Measurements from ENCODE around the gene HAUS6.
"Not testable (repeated sequence)": the region's sequence is repeated elsewhere in the genome, so short reads cannot be mapped to it uniquely, and the experiment has no call there.

HAUS6 gene

DNA sequence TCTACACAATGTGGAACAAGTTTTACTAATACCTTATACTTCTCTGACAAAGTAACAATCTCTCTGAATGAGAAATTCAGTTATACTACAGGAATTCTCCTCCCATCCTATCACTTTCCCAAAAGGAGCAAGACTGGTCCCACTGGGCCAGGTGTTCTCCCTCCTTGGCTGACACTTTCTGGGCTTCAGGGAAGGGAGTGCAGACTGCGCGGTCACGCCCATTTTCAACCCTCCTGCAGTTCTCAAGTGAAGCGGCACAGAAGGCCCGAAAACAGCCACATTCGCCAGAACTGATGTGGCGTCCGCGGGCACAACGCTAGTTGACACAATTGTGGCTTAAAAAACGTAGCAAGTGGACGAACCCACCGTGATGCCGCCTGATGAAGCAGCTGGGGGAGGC lies 70.3 kb downstream of the HAUS6 start:
- DNase-seq = no peak

DNA sequence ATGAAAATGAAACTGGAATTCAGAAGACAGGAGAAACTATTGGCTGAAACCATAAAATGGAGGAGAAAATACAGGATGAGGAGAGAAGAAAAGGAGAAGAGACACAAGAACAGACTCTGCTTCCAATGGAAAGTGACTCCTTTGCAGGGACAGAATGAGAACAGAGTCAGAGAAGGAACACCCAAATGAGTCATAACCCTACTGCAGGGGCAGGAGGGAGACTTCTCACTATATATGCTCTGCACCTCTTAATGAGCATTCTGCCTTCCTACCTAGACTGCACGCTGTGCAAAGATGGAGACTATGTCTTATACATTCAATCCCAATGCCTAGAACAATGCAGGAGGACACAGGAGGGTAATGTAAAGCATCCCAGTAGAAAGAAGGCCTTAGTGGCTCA lies 71.8 kb downstream of the HAUS6 start:
- no peak for DNase-seq

DNA sequence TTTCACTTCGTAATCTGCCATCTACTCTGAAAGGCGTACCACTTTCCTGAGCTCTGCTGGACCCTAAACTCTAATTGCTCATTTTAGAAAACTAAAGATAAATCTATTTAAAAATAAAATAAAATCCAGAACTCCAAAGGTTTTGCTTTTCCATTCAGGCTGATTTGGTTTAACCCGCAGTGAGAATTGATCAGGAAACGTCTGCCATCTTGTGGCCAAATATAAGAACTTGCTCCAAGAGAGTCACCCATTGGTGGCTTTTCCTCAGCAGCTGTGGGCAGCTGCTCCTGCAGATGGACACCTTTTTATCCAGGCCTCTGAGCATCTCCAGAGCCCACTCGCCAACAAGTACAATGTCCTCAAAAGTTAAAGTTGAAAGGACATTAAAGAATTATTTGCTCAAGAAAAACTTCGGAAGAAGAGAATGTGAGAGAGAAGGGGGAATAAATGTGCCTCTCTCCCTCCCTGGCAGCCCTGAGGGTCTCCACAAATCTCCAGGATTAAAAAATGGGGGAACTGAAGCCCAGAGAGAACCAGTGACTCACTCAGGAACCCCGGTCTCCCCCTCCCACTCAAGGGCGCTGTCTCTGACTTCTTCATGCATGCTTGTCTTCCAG lies 73.8 kb downstream of the HAUS6 start:
- DNase-seq = peak in 1 of 2 donors; percentile 38

DNA sequence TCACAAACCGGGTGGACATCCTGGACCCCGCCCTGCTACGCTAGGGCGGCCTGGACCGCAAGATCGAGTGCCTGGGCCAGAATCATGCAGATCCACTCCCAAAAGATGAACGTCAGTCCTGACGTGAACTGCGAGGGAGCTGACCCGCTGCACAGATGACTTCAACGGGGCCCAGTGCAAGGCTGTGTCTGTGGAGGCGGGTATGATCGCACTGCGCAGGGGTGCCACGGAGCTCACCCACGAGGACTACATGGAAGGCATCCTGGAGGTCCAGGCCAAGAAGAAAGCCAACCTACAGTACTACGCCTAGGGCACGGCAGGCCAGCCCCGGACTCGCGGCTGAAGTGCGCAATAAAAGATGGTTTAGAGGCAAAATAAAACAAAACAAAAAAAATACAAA lies 74.9 kb downstream of the HAUS6 start:
- DNase-seq = no peak

DNA sequence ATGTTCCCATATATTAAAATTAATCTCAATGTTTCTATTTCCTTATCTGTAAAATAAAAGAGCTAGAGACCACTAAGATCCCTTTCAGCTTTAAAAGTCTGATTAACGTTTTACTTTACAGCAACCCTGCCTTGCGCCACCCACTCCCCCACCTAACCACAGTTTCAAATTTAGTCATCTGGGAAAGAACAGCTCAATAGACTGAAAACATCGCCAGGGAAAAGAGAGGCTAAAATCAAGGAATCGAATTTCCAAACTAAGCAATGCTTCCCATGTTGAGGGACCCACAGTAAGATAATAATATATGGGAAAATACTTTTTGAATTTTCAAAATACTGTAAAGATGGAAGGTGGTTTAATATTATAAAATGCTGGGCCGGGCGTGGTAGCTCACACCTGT lies 76.3 kb downstream of the HAUS6 start:
- DNase-seq = no peak

DNA sequence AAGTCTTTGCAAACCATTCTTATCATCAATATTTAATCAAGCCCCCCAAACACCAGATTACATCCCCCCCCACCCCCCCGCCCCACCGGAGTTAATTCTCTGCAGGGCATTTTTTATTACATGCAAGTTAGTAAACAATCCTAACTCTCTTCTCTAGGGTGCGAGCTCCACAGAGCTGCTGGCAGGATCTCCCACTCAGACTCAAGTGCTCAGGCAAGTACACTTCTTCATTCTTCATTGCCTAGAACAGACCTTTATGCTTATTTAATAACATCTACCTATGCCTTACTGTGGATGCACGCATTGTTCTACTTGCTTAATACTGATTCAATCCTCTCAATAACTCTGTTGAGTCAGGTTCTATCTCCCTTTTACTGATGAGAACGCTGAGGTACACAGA lies 79.6 kb downstream of the HAUS6 start:
- no peak for DNase-seq

DNA sequence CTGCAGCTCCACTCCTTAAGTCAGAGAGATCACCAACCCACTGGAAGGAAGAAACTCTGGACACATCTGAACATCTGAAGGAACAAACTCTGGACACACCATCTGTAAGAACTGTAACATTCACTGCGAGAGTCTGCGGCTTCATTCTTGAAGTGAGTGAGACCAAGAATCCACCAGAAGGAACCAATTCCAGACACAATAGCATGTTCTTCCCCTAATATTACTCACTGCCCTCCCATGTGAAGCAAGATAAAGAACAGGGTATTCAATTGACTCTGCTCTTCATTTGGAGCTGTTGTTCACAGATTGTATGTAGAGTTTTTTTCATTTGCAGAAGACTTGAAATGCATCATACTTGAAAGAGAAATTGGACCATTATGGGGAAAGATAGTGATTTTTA lies 80.5 kb downstream of the HAUS6 start:
- no peak for DNase-seq

DNA sequence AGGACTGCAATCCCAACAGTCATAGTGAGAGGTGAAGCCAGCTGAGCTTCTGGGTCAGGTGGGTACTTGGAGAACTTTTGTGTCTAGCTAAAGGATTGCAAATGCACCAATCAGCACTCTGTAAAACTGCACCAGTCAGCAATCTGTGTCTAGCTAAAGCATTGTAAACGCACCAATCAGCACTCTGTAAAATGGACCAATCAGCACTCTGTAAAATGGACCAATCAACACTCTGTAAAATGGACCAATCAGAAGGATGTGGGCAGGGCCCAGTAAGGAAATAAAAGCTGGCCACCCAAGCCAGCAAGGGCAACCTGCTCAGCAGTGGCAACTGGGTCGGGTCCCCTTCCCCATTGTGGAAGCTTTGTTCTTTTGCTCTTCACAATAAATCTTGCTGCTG lies 81.1 kb downstream of the HAUS6 start:
- DNase-seq = not testable (repeated sequence)

DNA sequence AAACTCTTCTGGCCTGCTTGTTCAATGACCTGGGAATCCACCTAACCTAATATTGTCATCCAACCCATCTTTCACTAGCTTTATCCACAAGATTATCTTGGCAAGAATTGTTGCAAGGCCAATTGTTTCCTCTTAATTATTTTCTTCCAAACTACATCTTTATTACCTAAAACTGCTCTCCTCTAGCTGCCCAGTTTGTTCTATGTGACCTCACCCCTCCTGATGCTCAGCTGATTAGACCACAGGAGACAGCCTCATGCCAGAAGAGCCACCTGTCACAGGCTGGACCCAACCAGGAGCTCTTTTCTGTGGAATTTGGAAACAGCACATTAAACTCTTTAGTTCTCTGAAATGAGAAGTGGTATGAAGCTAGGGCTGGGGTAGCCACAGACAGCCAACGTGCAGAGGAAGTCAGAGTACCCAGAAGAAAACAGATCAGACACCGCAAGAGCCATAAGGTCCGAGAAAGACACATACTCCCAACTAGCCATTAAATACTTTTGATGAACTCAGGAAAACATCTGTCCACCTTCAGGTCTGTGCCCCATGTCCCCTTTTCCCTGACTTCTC lies 81.7 kb downstream of the HAUS6 start:
- DNase-seq = no peak

DNA sequence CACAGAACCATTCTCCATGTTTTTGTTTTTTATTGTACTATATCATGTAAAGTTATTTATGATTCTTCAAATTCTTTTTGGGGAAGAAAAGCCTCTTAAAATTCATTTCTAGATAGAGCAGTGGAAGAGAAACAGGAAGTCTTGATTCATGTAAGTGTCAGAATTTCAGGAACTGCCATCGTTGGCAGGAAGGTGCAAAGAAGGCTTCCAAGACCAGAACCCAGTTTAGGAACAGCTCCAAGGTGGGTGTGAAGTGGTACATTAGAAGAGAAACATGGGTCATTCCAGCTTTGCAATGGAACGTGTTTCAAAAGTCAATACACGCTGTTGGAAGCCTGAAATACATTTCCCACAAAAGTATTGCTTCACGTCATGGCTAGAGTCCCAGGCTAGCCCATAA lies 84.5 kb downstream of the HAUS6 start:
- no peak for DNase-seq

DNA sequence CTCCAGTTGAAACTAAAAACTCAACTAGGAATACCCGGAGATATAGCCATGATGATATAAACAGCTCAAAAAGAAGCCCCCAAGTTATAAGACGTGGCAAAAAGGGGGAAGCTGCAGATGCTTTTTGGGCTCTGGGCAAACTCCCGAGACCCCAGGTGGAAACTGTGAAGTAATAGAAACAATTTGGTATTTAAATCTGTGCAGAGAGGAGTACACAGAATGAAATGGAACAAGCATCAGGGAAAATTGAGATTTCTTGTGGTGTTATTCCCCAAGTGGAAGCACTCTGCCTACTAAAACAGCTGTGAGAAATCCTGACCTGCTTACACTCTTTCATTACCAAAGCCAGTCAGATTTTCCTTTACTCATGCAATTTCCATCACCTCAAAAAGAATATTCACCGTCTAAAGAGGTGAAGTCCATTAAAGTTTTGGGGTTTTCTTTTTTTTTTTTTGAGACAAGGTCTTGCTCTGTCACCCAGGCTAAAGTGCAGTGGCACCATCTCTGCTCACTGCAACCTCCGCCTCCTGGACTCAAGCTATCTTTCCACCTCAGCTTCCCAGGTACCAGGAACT lies 93.2 kb downstream of the HAUS6 start:
- no peak for DNase-seq
